Activated CD4-positive, alpha-beta T cell treated with anti-CD3 and anti-CD28 coated beads, Interleukin-2, amount 10 ng/mL, durations not matched to agents 7 days and 5 days (primary cell): Measurements from ENCODE around the gene NMT1. TPM values are rescaled to one million over a fixed set of nuclear protein-coding genes. Genes with fewer than 3 reads are reported as not detected.
"Not testable (repeated sequence)": the region's sequence is repeated elsewhere in the genome, so short reads cannot be mapped to it uniquely, and the experiment has no call there.

Source experiments
- CTCF ChIA-PET: fragments of 350-600 bp; sonication (Branson Sonifier 250); formaldehyde crosslinking; loops from one replicate; lab custom pipeline; 2021; ENCODE audit warnings: antibody characterized with exemption; lab: Charles Lee
- POLR2A ChIA-PET: fragments of 350-600 bp; sonication (Branson Sonifier 250); formaldehyde crosslinking; loops from one replicate; lab custom pipeline; 2021; ENCODE audit warnings: antibody characterized with exemption; lab: Charles Lee
- DNase-seq: peaks from one replicate; pipeline ENCODE4 v3.0.0-alpha.2; 2020
- H3K27ac Mint-ChIP-seq: one replicate; pipeline ENCODE4 v1.8.0; 2021; ENCODE audit warnings: mild to moderate bottlenecking, moderate library complexity, mixed read lengths
- H3K27me3 Mint-ChIP-seq: one replicate; pipeline ENCODE4 v1.8.0; 2021; ENCODE audit warnings: mixed read lengths
- H3K36me3 Mint-ChIP-seq: one replicate; pipeline ENCODE4 v1.8.0; 2021; ENCODE audit warnings: low read depth, mixed read lengths
- H3K4me1 Mint-ChIP-seq: one replicate; pipeline ENCODE4 v1.8.0; 2021; ENCODE audit warnings: mixed read lengths
- H3K4me3 Mint-ChIP-seq: one replicate; pipeline ENCODE4 v1.8.0; 2021; ENCODE audit warnings: mild to moderate bottlenecking, moderate library complexity, mixed read lengths
- H3K9me3 Mint-ChIP-seq: one replicate; pipeline ENCODE4 v1.8.0; 2021; ENCODE audit warnings: mixed read lengths
- total RNA-seq, 2 experiments: library from RNA; stranded (reverse); gene quantifications; one replicate each; pipeline ENCODE4 v1.2.3, GENCODE V29; 2021

NMT1 gene
- total RNA-seq, 2 experiments from 2014 or later = 118 to 138 TPM

- no peaks in the 10 kb centered on the region for H3K36me3 Mint-ChIP-seq
- no peaks in the 10 kb centered on the region for H3K4me1 Mint-ChIP-seq
- no peak for DNase-seq
- H3K4me3 Mint-ChIP-seq = no peak overlapping the region
- H3K27ac Mint-ChIP-seq = no peak overlapping the region
- ChIA-PET CTCF (interaction anchor here (0.6 to 1.1 kb wide), 2 partner anchors 14 to 52 kb away, joined by 4 to 5 read pairs; partner anchors contain the start of gene ACBD4), POLR2A (no interaction called here)
- peaks cover 7% of the 10 kb centered on the region for H3K27me3 Mint-ChIP-seq
- no peaks in the 10 kb centered on the region for H3K9me3 Mint-ChIP-seq
Measured at GRCh38 chr17:45121055-45121454, 59.9 kb downstream of the NMT1 start.

- Mint-ChIP-seq H3K27ac (no peak overlapping the region), H3K9me3 (no peaks in the 10 kb centered on the region), H3K4me3 (no peak overlapping the region), H3K36me3 (no peaks in the 10 kb centered on the region), H3K27me3 (peaks cover 7% of the 10 kb centered on the region), H3K4me1 (no peaks in the 10 kb centered on the region)
- POLR2A ChIA-PET = no interaction called here
- no peak for DNase-seq
- CTCF ChIA-PET = interaction anchor here (3.9 kb wide), 1 partner anchor 13 kb away, joined by 31 read pairs; the partner anchor contains the start of gene ACBD4
Measured at GRCh38 chr17:45123076-45123770, 62.1 kb downstream of the NMT1 start.

GRCh38 chr17:45123930-45124796, 63.0 kb downstream of the NMT1 start:
- peaks cover 7% of the 10 kb centered on the region for H3K27me3 Mint-ChIP-seq
- DNase-seq = no peak
- ChIA-PET POLR2A (no interaction called here), CTCF (interaction anchor here (3.9 kb wide), 1 partner anchor 12 kb away, joined by 31 read pairs; the partner anchor contains the start of gene ACBD4)
- no peak overlapping the region for H3K4me3 Mint-ChIP-seq
- no peaks in the 10 kb centered on the region for H3K4me1 Mint-ChIP-seq
- no peaks in the 10 kb centered on the region for H3K9me3 Mint-ChIP-seq
- H3K36me3 Mint-ChIP-seq = no peaks in the 10 kb centered on the region
- no peak overlapping the region for H3K27ac Mint-ChIP-seq

GRCh38 chr17:45124797-45125122, 63.6 kb downstream of the NMT1 start:
- H3K4me1 Mint-ChIP-seq, POLR2A ChIA-PET: not testable (repeated sequence)
- CTCF ChIA-PET = interaction anchor here (0.6 to 3.9 kb wide), 2 partner anchors 11 to 70 kb away, joined by 3 to 31 read pairs; partner anchors contain the start of gene ACBD4

GRCh38 chr17:45125509-45125908, 64.4 kb downstream of the NMT1 start:
- no peak for DNase-seq
- Mint-ChIP-seq H3K4me3 (no peak overlapping the region), H3K27ac (no peak overlapping the region), H3K36me3 (no peaks in the 10 kb centered on the region), H3K27me3 (peaks cover 7% of the 10 kb centered on the region), H3K9me3 (no peaks in the 10 kb centered on the region), H3K4me1 (no peaks in the 10 kb centered on the region)
- ChIA-PET POLR2A (no interaction called here), CTCF (interaction anchor here (0.6 to 3.9 kb wide), 4 partner anchors 10 to 72 kb away, joined by 3 to 31 read pairs (median 3); partner anchors contain the start of gene ACBD4)

More at GRCh38 chr17:45124797-45125122, 63.6 kb downstream of the NMT1 start:
- H3K27ac Mint-ChIP-seq, H3K9me3 Mint-ChIP-seq, H3K36me3 Mint-ChIP-seq, H3K27me3 Mint-ChIP-seq, H3K4me3 Mint-ChIP-seq, DNase-seq: not testable (repeated sequence)

- ChIA-PET CTCF (interaction anchor here (1.0 to 1.3 kb wide), 2 partner anchors 9 to 70 kb away, joined by 4 read pairs; no protein-coding TSS in a partner anchor), POLR2A (no interaction called here)
- Mint-ChIP-seq H3K4me3 (no peak overlapping the region), H3K36me3 (no peaks in the 10 kb centered on the region), H3K9me3 (no peaks in the 10 kb centered on the region), H3K4me1 (no peaks in the 10 kb centered on the region), H3K27ac (no peak overlapping the region), H3K27me3 (peaks cover 6% of the 10 kb centered on the region)
- DNase-seq = no peak
Measured at GRCh38 chr17:45127207-45127547, 66.1 kb downstream of the NMT1 start.

GRCh38 chr17:45127548-45128300, 66.6 kb downstream of the NMT1 start:
- H3K4me3 Mint-ChIP-seq = no peak overlapping the region
- no peaks in the 10 kb centered on the region for H3K4me1 Mint-ChIP-seq

GRCh38 chr17:45128331-45128730, 67.2 kb downstream of the NMT1 start:
- DNase-seq = no peak
- POLR2A ChIA-PET = no interaction called here
- H3K27me3 Mint-ChIP-seq = peaks cover 6% of the 10 kb centered on the region
- H3K27ac Mint-ChIP-seq = no peak overlapping the region
- CTCF ChIA-PET = interaction anchor here (1.7 kb wide), 1 partner anchor 11 kb away, joined by 6 read pairs; no protein-coding TSS in a partner anchor
- no peaks in the 10 kb centered on the region for H3K36me3 Mint-ChIP-seq
- H3K9me3 Mint-ChIP-seq = no peaks in the 10 kb centered on the region
- H3K4me1 Mint-ChIP-seq = peaks cover 2% of the 10 kb centered on the region
- no peak overlapping the region for H3K4me3 Mint-ChIP-seq

More at GRCh38 chr17:45127548-45128300, 66.6 kb downstream of the NMT1 start:
- H3K36me3 Mint-ChIP-seq = no peaks in the 10 kb centered on the region
- no peak for DNase-seq
- ChIA-PET CTCF (interaction anchor here (1.0 kb wide), 1 partner anchor 70 kb away, joined by 4 read pairs; no protein-coding TSS in a partner anchor), POLR2A (no interaction called here)
- H3K9me3 Mint-ChIP-seq = no peaks in the 10 kb centered on the region
- H3K27me3 Mint-ChIP-seq = peaks cover 6% of the 10 kb centered on the region
- no peak overlapping the region for H3K27ac Mint-ChIP-seq

GRCh38 chr17:45128989-45129388, 67.9 kb downstream of the NMT1 start:
- no peaks in the 10 kb centered on the region for H3K9me3 Mint-ChIP-seq
- H3K27me3 Mint-ChIP-seq = peaks cover 6% of the 10 kb centered on the region
- H3K4me3 Mint-ChIP-seq = no peak overlapping the region
- no peak overlapping the region for H3K27ac Mint-ChIP-seq
- CTCF ChIA-PET = interaction anchor here (1.1 to 1.7 kb wide), 2 partner anchors 11 to 25 kb away, joined by 4 to 6 read pairs; no protein-coding TSS in a partner anchor
- POLR2A ChIA-PET = no interaction called here
- no peak for DNase-seq
- peaks cover 5% of the 10 kb centered on the region for H3K4me1 Mint-ChIP-seq
- H3K36me3 Mint-ChIP-seq = no peaks in the 10 kb centered on the region

- H3K27ac Mint-ChIP-seq = no peak overlapping the region
- DNase-seq = no peak
- CTCF ChIA-PET = interaction anchor here (1.1 to 1.7 kb wide), 2 partner anchors 12 to 26 kb away, joined by 4 to 6 read pairs; no protein-coding TSS in a partner anchor
- no peaks in the 10 kb centered on the region for H3K9me3 Mint-ChIP-seq
- H3K36me3 Mint-ChIP-seq = no peaks in the 10 kb centered on the region
- no peak overlapping the region for H3K4me3 Mint-ChIP-seq
- peaks cover 5% of the 10 kb centered on the region for H3K4me1 Mint-ChIP-seq
- peaks cover 6% of the 10 kb centered on the region for H3K27me3 Mint-ChIP-seq
- POLR2A ChIA-PET = no interaction called here
Measured at GRCh38 chr17:45129426-45129939, 68.4 kb downstream of the NMT1 start.

GRCh38 chr17:45129940-45130680, 69.0 kb downstream of the NMT1 start:
- ChIA-PET POLR2A (no interaction called here), CTCF (interaction anchor here (0.5 to 1.7 kb wide), 4 partner anchors 9 to 209 kb away, joined by 3 to 6 read pairs (median 4); no protein-coding TSS in a partner anchor)
- peaks cover 5% of the 10 kb centered on the region for H3K4me1 Mint-ChIP-seq
- H3K9me3 Mint-ChIP-seq = no peaks in the 10 kb centered on the region
- H3K36me3 Mint-ChIP-seq = no peaks in the 10 kb centered on the region
- H3K4me3 Mint-ChIP-seq = no peak overlapping the region
- DNase-seq = no peak
- H3K27ac Mint-ChIP-seq = no peak overlapping the region
- H3K27me3 Mint-ChIP-seq = peaks cover 6% of the 10 kb centered on the region
